Measurements from ENCODE around the gene PASD1.

PASD1 gene

DNA sequence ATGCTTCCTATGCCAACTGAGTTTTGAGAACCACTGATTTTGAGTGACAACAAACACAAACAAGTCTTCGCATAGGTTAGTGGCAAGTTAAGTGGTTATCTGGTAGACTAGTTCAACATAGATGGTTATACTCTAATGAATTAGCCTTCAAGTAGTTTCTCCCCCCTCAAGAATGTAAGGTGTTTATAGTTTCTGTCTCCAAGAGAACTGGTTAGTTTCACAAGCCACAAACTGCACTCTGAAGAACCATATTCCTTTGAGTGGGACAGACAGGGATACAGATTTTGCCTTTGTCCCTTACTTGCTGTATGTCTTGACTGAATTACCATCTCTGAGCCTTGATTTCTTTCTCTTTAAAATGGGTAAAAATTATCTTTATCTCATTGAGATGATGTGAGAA lies 41.5 kb downstream of the PASD1 start:
- Histone ChIP-seq H3K4me2 (no peak overlapping the region), H2AFZ (ENCODE audit: low read depth) (no peak overlapping the region), H3K27ac (no peak overlapping the region), H3K4me3 (IDR thresholded peaks at IDR 0.05; ENCODE audit: insufficient read depth, low read depth, low read length) (no peak overlapping the region), H4K20me1 (ENCODE audit: insufficient read depth) (no peaks in the 10 kb centered on the region), H3K79me2 (ENCODE audit: insufficient read depth, low read depth) (no peaks in the 10 kb centered on the region), H3K27me3 (ENCODE audit: insufficient read depth, low read depth) (no peaks in the 10 kb centered on the region), H3K36me3 (ENCODE audit: insufficient read depth) (no peaks in the 10 kb centered on the region), H3K4me1 (ENCODE audit: low read depth, poor library complexity, severe bottlenecking) (no peaks in the 10 kb centered on the region), H3K9ac (no peak overlapping the region)
- TF ChIP-seq, protein P1, sequence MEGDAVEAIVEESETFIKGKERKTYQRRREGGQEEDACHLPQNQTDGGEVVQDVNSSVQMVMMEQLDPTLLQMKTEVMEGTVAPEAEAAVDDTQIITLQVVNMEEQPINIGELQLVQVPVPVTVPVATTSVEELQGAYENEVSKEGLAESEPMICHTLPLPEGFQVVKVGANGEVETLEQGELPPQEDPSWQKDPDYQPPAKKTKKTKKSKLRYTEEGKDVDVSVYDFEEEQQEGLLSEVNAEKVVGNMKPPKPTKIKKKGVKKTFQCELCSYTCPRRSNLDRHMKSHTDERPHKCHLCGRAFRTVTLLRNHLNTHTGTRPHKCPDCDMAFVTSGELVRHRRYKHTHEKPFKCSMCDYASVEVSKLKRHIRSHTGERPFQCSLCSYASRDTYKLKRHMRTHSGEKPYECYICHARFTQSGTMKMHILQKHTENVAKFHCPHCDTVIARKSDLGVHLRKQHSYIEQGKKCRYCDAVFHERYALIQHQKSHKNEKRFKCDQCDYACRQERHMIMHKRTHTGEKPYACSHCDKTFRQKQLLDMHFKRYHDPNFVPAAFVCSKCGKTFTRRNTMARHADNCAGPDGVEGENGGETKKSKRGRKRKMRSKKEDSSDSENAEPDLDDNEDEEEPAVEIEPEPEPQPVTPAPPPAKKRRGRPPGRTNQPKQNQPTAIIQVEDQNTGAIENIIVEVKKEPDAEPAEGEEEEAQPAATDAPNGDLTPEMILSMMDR (conservative IDR thresholded peaks at IDR 0.05; ENCODE audit: low read depth, low read length): no peak

DNA sequence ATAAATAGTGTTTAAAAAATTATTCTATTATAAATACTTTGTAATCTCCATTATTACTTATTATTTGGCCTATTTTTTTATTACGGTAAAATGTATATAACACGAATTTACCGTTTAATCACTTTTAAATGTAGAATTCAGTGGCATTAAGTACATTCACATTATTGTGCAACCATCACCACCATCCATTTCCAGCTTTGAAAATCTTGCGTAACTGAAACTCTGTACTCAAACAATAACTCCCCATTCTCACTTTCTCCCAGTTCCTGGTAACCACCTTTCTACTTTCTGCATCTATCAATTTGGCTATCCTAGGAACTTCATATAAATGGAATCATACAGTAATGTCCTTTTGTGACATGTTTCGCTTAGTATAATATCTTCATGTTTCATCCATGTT lies 45.7 kb downstream of the PASD1 start:
- H3K79me2 ChIP-seq (ENCODE audit: insufficient read depth, low read depth): no peaks in the 10 kb centered on the region
- no peak overlapping the region for H2AFZ ChIP-seq (ENCODE audit: low read depth)
- no peaks in the 10 kb centered on the region for H3K4me1 ChIP-seq (ENCODE audit: low read depth, poor library complexity, severe bottlenecking)
- no peak overlapping the region for H3K4me3 ChIP-seq (IDR thresholded peaks at IDR 0.05; ENCODE audit: insufficient read depth, low read depth, low read length)
- H3K27ac ChIP-seq: no peak overlapping the region
- no peak overlapping the region for H3K4me2 ChIP-seq
- TF ChIP-seq, protein P1 (conservative IDR thresholded peaks at IDR 0.05; ENCODE audit: low read depth, low read length): no peak
- no peaks in the 10 kb centered on the region for H3K27me3 ChIP-seq (ENCODE audit: insufficient read depth, low read depth)
- H4K20me1 ChIP-seq (ENCODE audit: insufficient read depth): no peaks in the 10 kb centered on the region
- no peaks in the 10 kb centered on the region for H3K36me3 ChIP-seq (ENCODE audit: insufficient read depth)
- H3K9ac ChIP-seq: no peak overlapping the region

DNA sequence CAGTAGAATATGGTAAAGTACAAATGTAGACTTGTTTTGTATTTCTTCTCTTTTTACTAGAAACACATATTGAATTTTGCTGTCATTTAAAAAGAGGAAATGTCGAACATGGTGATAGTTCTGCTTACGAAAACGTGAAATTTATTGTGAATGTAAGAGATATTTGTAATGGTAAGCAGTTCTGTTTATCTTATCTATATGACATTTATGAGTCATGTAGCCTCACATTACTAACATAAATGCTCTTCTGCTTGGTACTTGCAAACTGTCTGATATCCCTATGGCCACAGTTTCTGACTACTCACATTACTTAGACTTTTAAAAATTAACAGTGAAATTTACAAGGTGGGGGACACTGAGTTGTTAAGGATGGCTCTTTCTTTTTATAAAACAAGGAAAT lies 57.9 kb downstream of the PASD1 start:
- no peaks in the 10 kb centered on the region for H4K20me1 ChIP-seq (ENCODE audit: insufficient read depth)
- H3K27ac ChIP-seq: no peak overlapping the region
- H3K36me3 ChIP-seq (ENCODE audit: insufficient read depth): no peaks in the 10 kb centered on the region
- no peak overlapping the region for H2AFZ ChIP-seq (ENCODE audit: low read depth)
- H3K4me3 ChIP-seq (IDR thresholded peaks at IDR 0.05; ENCODE audit: insufficient read depth, low read depth, low read length): no peak overlapping the region
- H3K27me3 ChIP-seq (ENCODE audit: insufficient read depth, low read depth): no peaks in the 10 kb centered on the region
- no peaks in the 10 kb centered on the region for H3K79me2 ChIP-seq (ENCODE audit: insufficient read depth, low read depth)
- no peaks in the 10 kb centered on the region for H3K4me1 ChIP-seq (ENCODE audit: low read depth, poor library complexity, severe bottlenecking)
- TF ChIP-seq, protein P1 (conservative IDR thresholded peaks at IDR 0.05; ENCODE audit: low read depth, low read length): no peak
- no peak overlapping the region for H3K4me2 ChIP-seq
- H3K9ac ChIP-seq: no peak overlapping the region

DNA sequence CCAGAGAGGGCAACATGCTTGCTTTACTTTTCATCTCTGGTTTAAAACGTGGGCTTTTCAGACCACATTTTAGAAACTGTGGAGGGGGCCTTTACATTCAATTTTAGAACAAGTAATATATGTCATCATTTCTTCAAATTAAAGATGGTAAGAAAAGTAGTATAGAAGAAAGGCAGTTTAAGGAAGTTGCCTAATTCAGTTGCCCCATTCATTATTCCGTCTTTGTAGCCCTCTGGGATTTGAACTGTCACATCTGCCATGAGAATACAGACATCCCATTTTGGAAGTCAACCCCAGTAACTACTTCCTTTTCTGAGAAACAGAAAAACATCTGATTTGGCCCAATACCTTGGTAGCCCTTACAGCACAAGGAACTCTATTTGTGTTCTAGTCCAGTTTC lies 61.2 kb downstream of the PASD1 start:
- no peak overlapping the region for H3K27ac ChIP-seq
- no peaks in the 10 kb centered on the region for H3K79me2 ChIP-seq (ENCODE audit: insufficient read depth, low read depth)
- no peak overlapping the region for H3K4me2 ChIP-seq
- H3K9ac ChIP-seq: no peak overlapping the region
- TF ChIP-seq, protein P1 (conservative IDR thresholded peaks at IDR 0.05; ENCODE audit: low read depth, low read length): no peak
- no peaks in the 10 kb centered on the region for H3K27me3 ChIP-seq (ENCODE audit: insufficient read depth, low read depth)
- no peak overlapping the region for H3K4me3 ChIP-seq (IDR thresholded peaks at IDR 0.05; ENCODE audit: insufficient read depth, low read depth, low read length)
- H4K20me1 ChIP-seq (ENCODE audit: insufficient read depth): no peaks in the 10 kb centered on the region
- no peaks in the 10 kb centered on the region for H3K36me3 ChIP-seq (ENCODE audit: insufficient read depth)
- H3K4me1 ChIP-seq (ENCODE audit: low read depth, poor library complexity, severe bottlenecking): no peaks in the 10 kb centered on the region
- no peak overlapping the region for H2AFZ ChIP-seq (ENCODE audit: low read depth)

DNA sequence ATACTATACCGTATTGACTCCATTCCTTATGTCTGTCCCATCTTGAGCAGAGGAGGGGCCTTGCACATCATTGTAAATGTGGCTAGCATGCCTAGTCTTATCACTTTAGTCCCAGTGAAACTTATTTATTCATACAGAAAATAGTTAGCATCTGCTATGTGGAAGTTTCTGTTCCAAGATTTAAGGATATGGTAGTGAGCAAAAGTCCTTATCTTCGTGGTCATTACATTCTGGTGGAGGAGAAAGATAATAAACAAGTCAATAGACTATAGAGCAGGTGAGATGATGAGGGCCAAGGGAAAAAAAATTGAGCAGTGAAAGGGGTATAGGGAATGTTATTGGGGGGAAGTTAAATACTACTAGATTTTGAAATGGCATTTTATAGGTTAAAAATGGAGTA lies 68.3 kb downstream of the PASD1 start:
- Histone ChIP-seq H3K27me3 (ENCODE audit: insufficient read depth, low read depth) (no peaks in the 10 kb centered on the region), H3K4me3 (IDR thresholded peaks at IDR 0.05; ENCODE audit: insufficient read depth, low read depth, low read length) (no peak overlapping the region), H2AFZ (ENCODE audit: low read depth) (no peak overlapping the region), H3K4me2 (no peak overlapping the region), H3K27ac (no peak overlapping the region), H3K9ac (no peak overlapping the region), H4K20me1 (ENCODE audit: insufficient read depth) (no peaks in the 10 kb centered on the region), H3K4me1 (ENCODE audit: low read depth, poor library complexity, severe bottlenecking) (no peaks in the 10 kb centered on the region), H3K79me2 (ENCODE audit: insufficient read depth, low read depth) (no peaks in the 10 kb centered on the region), H3K36me3 (ENCODE audit: insufficient read depth) (no peaks in the 10 kb centered on the region)
- TF ChIP-seq, protein P1 (conservative IDR thresholded peaks at IDR 0.05; ENCODE audit: low read depth, low read length): no peak

Data from KMS-11 (cell line).